Erythroblast (primary cell): Measurements from ENCODE around the gene CIZ1.
"Not testable (repeated sequence)": the region's sequence is repeated elsewhere in the genome, so short reads cannot be mapped to it uniquely, and the experiment has no call there.

ENCODE experiments used
- GATA1 ChIP-seq: IDR thresholded peaks from 2 replicates; pipeline ENCODE4 v1.6.1; 2011; ENCODE audit warnings: low read depth, mild to moderate bottlenecking, control low read depth, low read length, moderate library complexity
- POLR2A ChIP-seq: IDR thresholded peaks from 2 replicates; pipeline ENCODE4 v1.6.1; 2011; ENCODE audit warnings: mild to moderate bottlenecking, low read length

DNA sequence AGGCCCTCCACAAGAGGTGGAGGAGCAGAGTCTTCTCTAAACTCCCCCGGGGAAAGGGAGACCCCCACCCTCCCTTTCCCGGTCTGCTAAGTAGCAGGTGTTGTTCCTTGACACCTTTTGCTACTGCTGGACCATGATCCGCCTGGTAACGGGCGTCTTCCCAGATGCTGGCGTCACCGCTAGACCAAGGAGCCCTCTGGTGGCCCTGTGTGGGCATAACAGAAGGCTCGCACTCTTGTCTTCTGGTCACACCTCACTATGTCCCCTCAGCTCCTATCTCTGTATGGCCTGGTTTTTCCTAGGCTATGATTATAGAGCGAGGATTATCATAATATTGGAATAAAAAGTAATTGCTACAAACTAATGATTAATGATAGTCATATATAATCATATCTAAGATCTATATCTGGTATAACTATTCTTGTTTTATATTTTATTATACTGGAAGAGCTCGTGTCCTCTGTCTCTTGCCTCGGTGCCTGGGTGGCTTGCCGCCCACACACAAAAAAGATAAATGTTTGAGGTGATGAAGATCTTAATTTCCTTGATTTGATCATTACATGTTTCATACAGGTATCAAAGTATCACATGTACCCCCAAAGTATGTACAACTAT lies 61.3 kb downstream of the CIZ1 start:
- not testable (repeated sequence) for TF ChIP-seq POLR2A, GATA1
